ENCODE data around the gene ANKFN1. TPM values are rescaled to one million over a fixed set of nuclear protein-coding genes. Genes with fewer than 3 reads are reported as not detected.

ANKFN1 gene
- total RNA-seq, 1 donor from 2014 or later, result not detected

- no peak overlapping the region for H2AFZ ChIP-seq (replicated peaks)
- no peak overlapping the region for H3K4me3 Mint-ChIP-seq
- H3K79me2 ChIP-seq (ENCODE audit: low read depth), result no peaks in the 10 kb centered on the region
- no peaks in the 10 kb centered on the region for H3K36me3 Mint-ChIP-seq
- H4K20me1 ChIP-seq (ENCODE audit: low read depth), result no peaks in the 10 kb centered on the region
- peaks cover 7% of the 10 kb centered on the region for H3K4me1 Mint-ChIP-seq
- H3K9me3 Mint-ChIP-seq, result no peaks in the 10 kb centered on the region
- H3K27me3 ChIP-seq, result no peaks in the 10 kb centered on the region
- DNase-seq (ENCODE audit: low spot score), result no peak
- no peaks in the 10 kb centered on the region for H3K9me3 ChIP-seq (ENCODE audit: low read depth)
- peaks cover 5% of the 10 kb centered on the region for H3K4me1 ChIP-seq
- no peak overlapping the region for H3K4me2 ChIP-seq
- no peak overlapping the region for H3K27ac ChIP-seq
- no peak overlapping the region for H3K9ac ChIP-seq
- H3K27ac Mint-ChIP-seq, result no peak overlapping the region
- no peaks in the 10 kb centered on the region for H3K27me3 Mint-ChIP-seq (ENCODE audit: insufficient read depth, low read depth)
- no peak overlapping the region for H3K4me3 ChIP-seq
- no peaks in the 10 kb centered on the region for H3K36me3 ChIP-seq
- H3F3A ChIP-seq (ENCODE audit: low read depth), result no peaks in the 10 kb centered on the region
- no peak for TF ChIP-seq EZH2 (IDR thresholded peaks at IDR 0.05)
- no peak for TF ChIP-seq CTCF (IDR thresholded peaks at IDR 0.05)
- no peak for TF ChIP-seq EZH2phosphoT487 (IDR thresholded peaks at IDR 0.05)
These were observed 137.5 kb downstream of the ANKFN1 start for GRCh38 chr17:56290802-56291118.

GRCh38 chr17:56291226-56291805, 138.0 kb downstream of the ANKFN1 start:
- Histone ChIP-seq H3K9me3 (ENCODE audit: low read depth) (no peaks in the 10 kb centered on the region), H3F3A (ENCODE audit: low read depth) (no peaks in the 10 kb centered on the region), H3K4me1 (peaks cover 5% of the 10 kb centered on the region), H3K9ac (no peak overlapping the region), H3K79me2 (ENCODE audit: low read depth) (no peaks in the 10 kb centered on the region), H3K27ac (no peak overlapping the region), H3K36me3 (no peaks in the 10 kb centered on the region), H3K27me3 (no peaks in the 10 kb centered on the region), H4K20me1 (ENCODE audit: low read depth) (no peaks in the 10 kb centered on the region), H3K4me3 (no peak overlapping the region), H3K4me2 (no peak overlapping the region), H2AFZ (replicated peaks) (no peak overlapping the region)
- Mint-ChIP-seq H3K4me3 (no peak overlapping the region), H3K36me3 (no peaks in the 10 kb centered on the region), H3K27ac (no peak overlapping the region), H3K9me3 (no peaks in the 10 kb centered on the region), H3K4me1 (peaks cover 7% of the 10 kb centered on the region), H3K27me3 (ENCODE audit: insufficient read depth, low read depth) (peaks cover 1% of the 10 kb centered on the region)
- no peak for DNase-seq (ENCODE audit: low spot score)
- TF ChIP-seq EZH2phosphoT487 (IDR thresholded peaks at IDR 0.05) (no peak), EZH2 (IDR thresholded peaks at IDR 0.05) (no peak), CTCF (IDR thresholded peaks at IDR 0.05) (no peak)

- H4K20me1 ChIP-seq (ENCODE audit: low read depth), result no peaks in the 10 kb centered on the region
- H3K36me3 ChIP-seq, result no peaks in the 10 kb centered on the region
- H3K27ac ChIP-seq, result no peak overlapping the region
- no peaks in the 10 kb centered on the region for H3K79me2 ChIP-seq (ENCODE audit: low read depth)
- no peak overlapping the region for H3K9ac ChIP-seq
- H3F3A ChIP-seq (ENCODE audit: low read depth), result no peaks in the 10 kb centered on the region
- H3K9me3 ChIP-seq (ENCODE audit: low read depth), result no peaks in the 10 kb centered on the region
- Mint-ChIP-seq H3K9me3 (no peaks in the 10 kb centered on the region), H3K36me3 (no peaks in the 10 kb centered on the region), H3K27ac (no peak overlapping the region), H3K4me3 (no peak overlapping the region), H3K4me1 (peaks cover 9% of the 10 kb centered on the region), H3K27me3 (ENCODE audit: insufficient read depth, low read depth) (peaks cover 4% of the 10 kb centered on the region)
- no peak overlapping the region for H3K4me2 ChIP-seq
- peaks cover 9% of the 10 kb centered on the region for H3K4me1 ChIP-seq
- H3K4me3 ChIP-seq, result no peak overlapping the region
- no peaks in the 10 kb centered on the region for H3K27me3 ChIP-seq
- DNase-seq (ENCODE audit: low spot score), result no peak
- no peak for TF ChIP-seq EZH2phosphoT487 (IDR thresholded peaks at IDR 0.05)
- TF ChIP-seq CTCF (IDR thresholded peaks at IDR 0.05), result no peak
- no peak for TF ChIP-seq EZH2 (IDR thresholded peaks at IDR 0.05)
- H2AFZ ChIP-seq (replicated peaks), result no peak overlapping the region
These were observed 138.7 kb downstream of the ANKFN1 start for GRCh38 chr17:56292010-56292409.
